Neuronal stem cell (in vitro differentiated cells): ENCODE measurements around the gene RAD51B.
A peak's percentile ranks its signal among the peaks of the same experiment; 100 is the strongest.

Experiments
- DNase-seq: peaks from one replicate; pipeline ENCODE4 v3.0.0-alpha.2; 2013; ENCODE audit warnings: low spot score
- H2AFZ ChIP-seq: one replicate; pipeline ENCODE4 v1.6.1; 2013; ENCODE audit warnings: mild to moderate bottlenecking, low read length, inconsistent platforms
- H2AK5ac ChIP-seq: 2 replicates; pipeline ENCODE4 v1.6.1; 2013; ENCODE audit warnings: low read depth, mild to moderate bottlenecking, inconsistent platforms, low read length, moderate library complexity, mixed read lengths
- H2BK120ac ChIP-seq: 2 replicates; pipeline ENCODE4 v1.6.1; 2013; ENCODE audit warnings: low read depth, mild to moderate bottlenecking, inconsistent platforms, low read length, moderate library complexity, mixed read lengths
- H2BK12ac ChIP-seq: one replicate; pipeline ENCODE4 v1.6.1; 2013; ENCODE audit warnings: low read length, inconsistent platforms
- H2BK15ac ChIP-seq: 2 replicates; pipeline ENCODE4 v1.6.1; 2013; ENCODE audit warnings: mild to moderate bottlenecking, low read length, inconsistent platforms, mixed read lengths
- H2BK5ac ChIP-seq: one replicate; pipeline ENCODE4 v1.6.1; 2013; ENCODE audit warnings: inconsistent platforms, mild to moderate bottlenecking, low read length, moderate library complexity
- H3K14ac ChIP-seq: one replicate; pipeline ENCODE4 v1.6.1; 2013; ENCODE audit warnings: low read length, inconsistent platforms
- H3K18ac ChIP-seq: 2 replicates; pipeline ENCODE4 v1.6.1; 2013; ENCODE audit warnings: low read length, inconsistent platforms
- H3K23ac ChIP-seq: 2 replicates; pipeline ENCODE4 v1.6.1; 2013; ENCODE audit warnings: low read depth, mild to moderate bottlenecking, mixed read lengths, low read length, inconsistent platforms; ENCODE audit not compliant: poor library complexity
- H3K27ac ChIP-seq: replicated peaks from 3 replicates; pipeline ENCODE4 v1.5.1; 2013; ENCODE audit warnings: low read length, inconsistent platforms
- H3K27me3 ChIP-seq, 3 experiments: 2 replicates each; pipeline ENCODE4 v1.6.1; 2013; ENCODE audit warnings: low read length in 3 of 3, mild to moderate bottlenecking in 2 of 3, inconsistent platforms in 1 of 3, low read depth in 1 of 3, mixed read lengths in 1 of 3, moderate library complexity in 1 of 3; ENCODE audit not compliant: control insufficient read depth in 3 of 3, insufficient read depth in 3 of 3
- H3K36me3 ChIP-seq, 2 donors: replicated peaks in 1 of 2; 2 replicates each; pipeline ENCODE4 v1.6.1; 2013; ENCODE audit warnings: low read length in 2 of 2; ENCODE audit not compliant: control insufficient read depth in 2 of 2, insufficient read depth in 2 of 2
- H3K4ac ChIP-seq: 2 replicates; pipeline ENCODE4 v1.6.1; 2013; ENCODE audit warnings: inconsistent platforms, mild to moderate bottlenecking, low read length, moderate library complexity
- H3K4me1 ChIP-seq, 2 donors: 1 replicate in 1 of 2; 2 replicates in 1 of 2; pipeline ENCODE4 v1.6.1; 2013; ENCODE audit warnings: low read length in 2 of 2, low read depth in 1 of 2; ENCODE audit not compliant: control insufficient read depth in 2 of 2, insufficient read depth in 1 of 2
- H3K4me2 ChIP-seq: one replicate; pipeline ENCODE4 v1.6.1; 2013; ENCODE audit warnings: mild to moderate bottlenecking, low read length, inconsistent platforms; ENCODE audit not compliant: insufficient read depth, poor library complexity, severe bottlenecking
- H3K4me3 ChIP-seq, 2 donors: 2 replicates each; pipeline ENCODE4 v1.5.1; 2013; ENCODE audit warnings: low read length in 2 of 2, mild to moderate bottlenecking in 2 of 2, inconsistent platforms in 1 of 2, moderate library complexity in 1 of 2
- H3K79me1 ChIP-seq: one replicate; pipeline ENCODE4 v1.6.1; 2013; ENCODE audit warnings: low read depth, mild to moderate bottlenecking, inconsistent platforms, low read length, moderate library complexity
- H3K9ac ChIP-seq: one replicate; pipeline ENCODE4 v1.6.1; 2013; ENCODE audit warnings: mild to moderate bottlenecking, low read depth, low read length, inconsistent platforms; ENCODE audit not compliant: poor library complexity
- H3K9me3 ChIP-seq, 2 donors: replicated peaks in 1 of 2; 2 replicates each; pipeline versions ENCODE3 to v1.6.1; 2013; ENCODE audit warnings: low read length in 2 of 2, mild to moderate bottlenecking in 2 of 2, inconsistent platforms in 1 of 2, low read depth in 1 of 2, mixed read lengths in 1 of 2, moderate library complexity in 1 of 2; ENCODE audit not compliant: control insufficient read depth in 2 of 2, insufficient read depth in 1 of 2
- H4K8ac ChIP-seq: one replicate; pipeline ENCODE4 v1.6.1; 2013; ENCODE audit warnings: low read depth, mild to moderate bottlenecking, inconsistent platforms, low read length, moderate library complexity
- H4K91ac ChIP-seq: one replicate; pipeline ENCODE4 v1.6.1; 2013; ENCODE audit warnings: low read length, low read depth, mild to moderate bottlenecking, inconsistent platforms; ENCODE audit not compliant: poor library complexity
- WGBS, 2 donors: extraction: QIAGEN DNeasy Blood & Tissue Kit; methylation state at CpG; one replicate each; pipeline ENCODE4 v1.1.7; 2013; ENCODE audit warnings: missing lambda C conversion rate in 2 of 2, mixed read lengths in 1 of 2; ENCODE audit not compliant: insufficient read length in 2 of 2, insufficient replicate concordance in 1 of 2; ENCODE audit errors: extremely low coverage in 2 of 2; 5-methylcytosine and 5-hydroxymethylcytosine counted together

The RAD51B gene

GRCh38 chr14:68264260-68264569 is 444.6 kb downstream of the RAD51B start:
- Histone ChIP-seq H3K4ac (no peak overlapping the region), H3K4me3 (no peak overlapping the region), H2BK120ac (no peak overlapping the region), H3K4me2 (no peak overlapping the region), H3K23ac (no peak overlapping the region), H4K91ac (no peak overlapping the region), H3K14ac (no peak overlapping the region), H2AFZ (no peak overlapping the region), H2BK5ac (no peak overlapping the region), H3K27ac (no peak overlapping the region), H3K79me1 (no peaks in the 10 kb centered on the region), H4K8ac (no peak overlapping the region), H3K36me3 (no peaks in the 10 kb centered on the region), H3K27me3 (no peaks in the 10 kb centered on the region), H3K18ac (no peak overlapping the region), H2BK15ac (no peak overlapping the region), H3K9ac (no peak overlapping the region), H2BK12ac (no peak overlapping the region), H3K4me1 (peaks cover 23 to 38% of the 10 kb centered on the region in 2 donors), H2AK5ac (no peak overlapping the region), H3K9me3 (peaks cover 0 to 5% of the 10 kb centered on the region in 2 donors)
- DNase-seq, result no peak
- WGBS, 2 donors, result no CpG with 5 or more reads among the region's 2 CpGs

- H2BK5ac ChIP-seq, result no peak overlapping the region
- peaks cover 10 to 21% of the 10 kb centered on the region in 2 donors for H3K4me1 ChIP-seq
- WGBS, 2 donors, result no CpG with 5 or more reads among the region's 7 CpGs
- H4K8ac ChIP-seq, result no peak overlapping the region
- no peak overlapping the region for H3K4me2 ChIP-seq
- no peak overlapping the region for H2BK120ac ChIP-seq
- no peak overlapping the region for H3K4me3 ChIP-seq
- no peak overlapping the region for H3K27ac ChIP-seq
- no peak overlapping the region for H2AFZ ChIP-seq
- no peak overlapping the region for H3K4ac ChIP-seq
- H3K9ac ChIP-seq, result no peak overlapping the region
- no peak overlapping the region for H2BK12ac ChIP-seq
- no peak overlapping the region for H2AK5ac ChIP-seq
- no peak overlapping the region for H3K23ac ChIP-seq
- H4K91ac ChIP-seq, result no peak overlapping the region
- H3K79me1 ChIP-seq, result no peaks in the 10 kb centered on the region
- H3K9me3 ChIP-seq, result peaks cover 0 to 3% of the 10 kb centered on the region in 2 donors
- no peak overlapping the region for H2BK15ac ChIP-seq
- H3K27me3 ChIP-seq, result no peaks in the 10 kb centered on the region
- DNase-seq, result no peak
- no peaks in the 10 kb centered on the region for H3K36me3 ChIP-seq
- no peak overlapping the region for H3K18ac ChIP-seq
- H3K14ac ChIP-seq, result no peak overlapping the region
Measured at GRCh38 chr14:68266998-68267397, 447.4 kb downstream of the RAD51B start.

- no peak overlapping the region for H4K91ac ChIP-seq
- H2BK120ac ChIP-seq, result no peak overlapping the region
- no peak overlapping the region for H2BK12ac ChIP-seq
- no peak overlapping the region for H2AK5ac ChIP-seq
- no peak overlapping the region for H3K9ac ChIP-seq
- no peak overlapping the region for H3K4ac ChIP-seq
- H3K79me1 ChIP-seq, result no peaks in the 10 kb centered on the region
- peaks cover 0 to 3% of the 10 kb centered on the region in 2 donors for H3K9me3 ChIP-seq
- peaks cover 3 to 10% of the 10 kb centered on the region in 2 donors for H3K4me1 ChIP-seq
- no peak for DNase-seq
- no peak overlapping the region for H3K14ac ChIP-seq
- H3K23ac ChIP-seq, result no peak overlapping the region
- WGBS, 2 donors, result no CpG with 5 or more reads among the region's 2 CpGs
- no peak overlapping the region for H3K4me2 ChIP-seq
- no peak overlapping the region for H3K4me3 ChIP-seq
- no peaks in the 10 kb centered on the region for H3K27me3 ChIP-seq
- no peaks in the 10 kb centered on the region for H3K36me3 ChIP-seq
- no peak overlapping the region for H3K27ac ChIP-seq
- H2BK15ac ChIP-seq, result no peak overlapping the region
- H4K8ac ChIP-seq, result no peak overlapping the region
- H3K18ac ChIP-seq, result no peak overlapping the region
- no peak overlapping the region for H2BK5ac ChIP-seq
- H2AFZ ChIP-seq, result no peak overlapping the region
Measured at GRCh38 chr14:68268197-68268596, 448.6 kb downstream of the RAD51B start.

GRCh38 chr14:68268719-68269118 is 449.1 kb downstream of the RAD51B start:
- no peak overlapping the region for H3K4ac ChIP-seq
- no peak overlapping the region for H2BK15ac ChIP-seq
- no CpG with 5 or more reads among the region's 1 CpG for WGBS, 2 donors
- H3K4me2 ChIP-seq, result no peak overlapping the region
- H3K23ac ChIP-seq, result no peak overlapping the region
- no peak overlapping the region for H2AFZ ChIP-seq
- peaks cover 0 to 3% of the 10 kb centered on the region in 2 donors for H3K9me3 ChIP-seq
- H2BK120ac ChIP-seq, result no peak overlapping the region
- H3K4me3 ChIP-seq, result no peak overlapping the region
- no peaks in the 10 kb centered on the region for H3K27me3 ChIP-seq
- no peak overlapping the region for H4K91ac ChIP-seq
- H3K14ac ChIP-seq, result no peak overlapping the region
- H3K9ac ChIP-seq, result no peak overlapping the region
- no peaks in the 10 kb centered on the region for H3K36me3 ChIP-seq
- no peak overlapping the region for H2BK12ac ChIP-seq
- no peak overlapping the region for H4K8ac ChIP-seq
- no peak overlapping the region for H2BK5ac ChIP-seq
- H3K4me1 ChIP-seq, result peaks cover 3 to 9% of the 10 kb centered on the region in 2 donors
- no peak overlapping the region for H2AK5ac ChIP-seq
- no peak for DNase-seq
- H3K18ac ChIP-seq, result peak overlapping the region; percentile 39
- H3K79me1 ChIP-seq, result no peaks in the 10 kb centered on the region
- no peak overlapping the region for H3K27ac ChIP-seq
